Thyroid gland (tissue), 4 donors: ENCODE data around the gene IFT88.

Experiments
- POLR2A ChIP-seq, 2 donors: fragments of 450-650 bp; IDR thresholded peaks; one replicate each; pipeline ENCODE4 v1.6.1; 2017; ENCODE audit warnings: antibody characterized with exemption in 2 of 2, mild to moderate bottlenecking in 2 of 2, moderate library complexity in 1 of 2
- TF ChIP-seq, protein P1 (sequence below), 6 experiments: fragments of 200-600 bp in 3 of 6; fragments of 450-650 bp in 3 of 6; sonication (generic) in 3 of 6; IDR thresholded peaks; one replicate each; pipeline ENCODE4 v1.5.1; 2016 to 2019; ENCODE audit warnings: antibody characterized with exemption in 6 of 6, mild to moderate bottlenecking in 2 of 6, inconsistent platforms in 1 of 6, moderate library complexity in 1 of 6

DNA sequence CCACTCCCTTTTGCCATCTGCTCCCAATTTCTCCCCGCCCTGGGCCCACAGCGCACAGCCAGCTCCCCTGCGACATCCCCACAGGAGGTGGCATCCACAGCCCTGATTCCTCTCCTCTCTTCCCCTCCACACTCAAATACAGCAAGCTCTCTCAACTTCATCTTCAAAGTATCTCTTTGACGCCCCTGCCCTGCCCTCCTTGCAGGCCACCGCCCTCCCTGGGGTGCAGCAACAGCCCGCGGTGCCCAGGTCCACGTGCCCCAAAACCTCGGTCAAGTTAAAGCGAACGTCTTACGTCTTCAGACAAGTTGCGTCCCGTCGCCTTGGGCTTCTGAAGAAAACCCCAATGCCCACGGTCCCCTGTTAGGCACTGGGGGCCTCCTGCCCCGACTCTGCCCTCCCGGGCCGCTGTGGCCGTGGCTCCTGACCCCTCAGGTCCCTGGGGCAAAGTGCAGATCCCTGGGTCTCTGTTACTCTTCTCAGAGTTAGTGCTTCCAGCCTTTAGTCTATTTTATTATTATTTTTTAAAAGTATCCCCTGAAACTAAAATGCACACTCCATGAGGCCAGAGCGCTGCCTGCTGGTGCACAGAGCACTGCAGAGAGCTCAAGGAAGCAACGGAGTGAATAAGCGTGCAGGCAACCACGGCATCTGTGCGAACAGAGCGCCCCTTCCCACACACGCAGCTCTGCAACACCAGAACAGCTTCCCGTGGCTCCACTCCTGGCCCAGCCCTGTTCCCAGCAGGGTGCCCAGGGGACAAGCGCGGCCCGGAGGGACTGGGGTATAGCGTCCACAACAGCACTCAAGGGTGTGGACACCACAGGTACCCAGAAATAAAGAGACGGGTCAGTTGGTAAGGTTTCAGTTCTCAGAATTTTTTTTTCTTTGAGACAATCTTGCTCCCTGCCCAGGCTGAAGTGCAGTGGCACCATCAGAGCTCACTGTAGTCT is 163.0 kb downstream of the IFT88 start:
- TF ChIP-seq POLR2A (IDR thresholded peaks at IDR 0.05), result no peak
- TF ChIP-seq, protein P1, sequence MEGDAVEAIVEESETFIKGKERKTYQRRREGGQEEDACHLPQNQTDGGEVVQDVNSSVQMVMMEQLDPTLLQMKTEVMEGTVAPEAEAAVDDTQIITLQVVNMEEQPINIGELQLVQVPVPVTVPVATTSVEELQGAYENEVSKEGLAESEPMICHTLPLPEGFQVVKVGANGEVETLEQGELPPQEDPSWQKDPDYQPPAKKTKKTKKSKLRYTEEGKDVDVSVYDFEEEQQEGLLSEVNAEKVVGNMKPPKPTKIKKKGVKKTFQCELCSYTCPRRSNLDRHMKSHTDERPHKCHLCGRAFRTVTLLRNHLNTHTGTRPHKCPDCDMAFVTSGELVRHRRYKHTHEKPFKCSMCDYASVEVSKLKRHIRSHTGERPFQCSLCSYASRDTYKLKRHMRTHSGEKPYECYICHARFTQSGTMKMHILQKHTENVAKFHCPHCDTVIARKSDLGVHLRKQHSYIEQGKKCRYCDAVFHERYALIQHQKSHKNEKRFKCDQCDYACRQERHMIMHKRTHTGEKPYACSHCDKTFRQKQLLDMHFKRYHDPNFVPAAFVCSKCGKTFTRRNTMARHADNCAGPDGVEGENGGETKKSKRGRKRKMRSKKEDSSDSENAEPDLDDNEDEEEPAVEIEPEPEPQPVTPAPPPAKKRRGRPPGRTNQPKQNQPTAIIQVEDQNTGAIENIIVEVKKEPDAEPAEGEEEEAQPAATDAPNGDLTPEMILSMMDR (IDR thresholded peaks at IDR 0.05), result no peak
